ENCODE results near the gene RIPOR3.
A peak's percentile ranks its signal among the peaks of the same experiment; 100 is the strongest.
"Not testable (repeated sequence)": the region's sequence is repeated elsewhere in the genome, so short reads cannot be mapped to it uniquely, and the experiment has no call there.

Gene RIPOR3

DNA sequence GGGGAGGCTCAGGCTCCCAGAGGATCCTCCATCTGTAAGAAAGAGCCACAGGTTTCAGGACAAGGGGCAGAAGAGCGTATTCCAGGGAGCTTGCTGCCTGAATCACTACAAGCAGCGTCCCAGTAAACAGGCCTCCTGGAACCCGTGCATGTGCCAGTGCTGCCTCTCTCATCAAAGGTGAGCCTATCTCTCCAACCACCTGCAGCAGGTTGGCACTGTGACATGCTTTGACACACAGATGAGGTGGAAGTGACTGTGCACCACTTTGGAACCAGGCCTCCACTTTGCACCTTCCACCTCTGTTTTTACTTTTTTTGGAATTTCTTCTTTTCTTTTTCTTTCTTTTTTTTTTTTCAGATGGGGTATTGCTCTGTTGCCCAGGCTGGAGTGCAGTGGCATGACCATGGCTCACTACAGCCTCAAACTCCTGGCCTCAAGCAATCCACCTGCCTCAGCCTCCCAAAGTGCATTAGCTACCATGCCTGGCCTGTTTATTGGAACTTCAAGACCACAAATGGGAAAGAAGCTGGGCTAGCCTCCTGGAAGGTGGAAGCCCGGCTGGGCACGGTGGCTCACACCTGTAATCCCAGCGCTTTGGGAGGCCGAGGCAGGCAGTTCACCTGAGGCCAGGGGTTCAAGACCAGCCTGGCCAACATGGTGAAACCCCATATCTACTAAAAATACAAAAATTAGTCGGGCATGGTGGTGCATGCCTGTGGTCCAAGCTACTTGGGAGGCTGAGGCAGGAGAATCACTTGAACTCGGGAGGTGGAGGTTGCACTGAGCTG is 12.5 kb upstream of the RIPOR3 start:
- not testable (repeated sequence) for DNase-seq (ENCODE audit: low read depth)

DNA sequence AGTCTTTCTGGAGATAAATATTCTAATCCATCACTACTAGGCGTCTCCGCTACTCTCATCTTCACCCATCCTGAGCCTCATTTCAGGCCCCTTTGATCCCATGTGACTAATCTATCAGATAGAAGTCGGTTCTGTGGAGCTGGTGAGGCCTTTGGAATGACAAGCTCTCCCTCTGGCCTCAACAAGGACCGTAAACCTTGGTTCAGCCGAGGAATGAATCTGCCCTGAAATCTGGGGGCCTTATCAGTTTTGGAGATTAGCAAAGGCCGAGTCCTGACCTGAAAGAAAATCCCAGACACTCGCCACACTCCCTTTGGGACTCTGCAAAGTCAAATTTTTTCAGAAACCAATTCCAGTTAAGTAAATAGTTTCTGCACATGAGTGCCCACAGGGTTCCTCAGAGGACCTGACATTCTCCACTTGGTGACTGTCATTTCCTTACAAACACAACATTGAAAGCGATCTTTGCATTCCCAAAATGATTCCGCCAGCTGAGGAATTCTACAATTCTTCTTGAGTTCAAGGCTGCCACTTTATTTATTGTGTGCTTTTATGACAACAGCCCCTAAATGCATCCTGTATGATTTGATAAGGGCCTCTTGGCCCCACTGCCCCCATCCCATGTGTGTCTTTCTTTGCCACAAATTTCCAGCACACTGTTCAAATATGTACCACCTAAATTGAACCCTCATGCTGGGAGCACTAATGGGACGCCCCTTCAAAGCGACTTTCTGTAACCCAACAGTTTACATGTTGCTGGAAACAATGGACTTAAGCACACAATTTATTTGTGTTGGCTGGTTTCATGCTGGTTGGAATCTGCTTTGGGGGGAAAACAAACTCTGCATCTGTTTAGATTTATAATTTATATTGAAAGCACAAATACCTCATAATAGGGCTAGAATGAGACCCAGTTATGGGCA is 10.0 kb upstream of the RIPOR3 start:
- no peak for DNase-seq (ENCODE audit: low read depth)

DNA sequence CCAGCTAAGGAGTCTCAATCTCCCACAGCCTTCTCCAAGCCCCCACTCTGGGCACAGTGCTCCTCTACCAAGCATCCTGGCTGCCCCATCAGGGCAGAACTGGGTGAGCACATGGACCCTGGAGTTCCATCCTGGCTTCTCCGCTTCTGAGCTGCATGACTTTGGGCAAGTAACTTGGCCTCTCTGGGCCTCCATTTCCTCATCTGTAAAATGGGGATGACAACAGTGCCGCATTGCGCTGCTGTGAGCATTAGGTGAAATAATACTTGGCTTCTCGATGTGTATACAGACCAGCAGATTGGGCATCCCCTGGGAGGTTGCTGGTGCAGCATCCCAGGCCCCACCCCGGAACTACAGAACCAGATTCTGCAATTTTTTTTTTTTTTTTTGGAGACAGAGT is 8.3 kb upstream of the RIPOR3 start:
- no peak for DNase-seq (ENCODE audit: low read depth)

DNA sequence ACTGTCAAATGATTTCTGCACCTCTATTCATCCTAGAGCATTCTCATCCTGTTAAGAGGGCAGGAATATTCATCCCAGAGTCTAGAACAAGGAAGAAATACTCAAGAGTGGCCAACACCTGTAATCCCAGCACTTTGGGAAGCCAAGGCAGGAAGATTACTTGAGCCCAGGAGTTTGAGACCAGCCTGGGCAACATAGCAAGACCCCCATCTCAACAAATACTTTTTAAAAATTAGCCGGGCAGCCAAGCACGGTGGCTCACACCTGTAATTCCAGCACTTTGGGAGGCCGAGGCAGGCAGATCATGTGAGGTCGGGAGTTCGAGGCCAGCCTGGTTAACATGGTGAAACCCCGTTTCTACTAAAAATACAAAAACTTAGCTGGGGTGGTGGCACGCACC is 6.9 kb upstream of the RIPOR3 start:
- DNase-seq (ENCODE audit: low read depth): not testable (repeated sequence)

DNA sequence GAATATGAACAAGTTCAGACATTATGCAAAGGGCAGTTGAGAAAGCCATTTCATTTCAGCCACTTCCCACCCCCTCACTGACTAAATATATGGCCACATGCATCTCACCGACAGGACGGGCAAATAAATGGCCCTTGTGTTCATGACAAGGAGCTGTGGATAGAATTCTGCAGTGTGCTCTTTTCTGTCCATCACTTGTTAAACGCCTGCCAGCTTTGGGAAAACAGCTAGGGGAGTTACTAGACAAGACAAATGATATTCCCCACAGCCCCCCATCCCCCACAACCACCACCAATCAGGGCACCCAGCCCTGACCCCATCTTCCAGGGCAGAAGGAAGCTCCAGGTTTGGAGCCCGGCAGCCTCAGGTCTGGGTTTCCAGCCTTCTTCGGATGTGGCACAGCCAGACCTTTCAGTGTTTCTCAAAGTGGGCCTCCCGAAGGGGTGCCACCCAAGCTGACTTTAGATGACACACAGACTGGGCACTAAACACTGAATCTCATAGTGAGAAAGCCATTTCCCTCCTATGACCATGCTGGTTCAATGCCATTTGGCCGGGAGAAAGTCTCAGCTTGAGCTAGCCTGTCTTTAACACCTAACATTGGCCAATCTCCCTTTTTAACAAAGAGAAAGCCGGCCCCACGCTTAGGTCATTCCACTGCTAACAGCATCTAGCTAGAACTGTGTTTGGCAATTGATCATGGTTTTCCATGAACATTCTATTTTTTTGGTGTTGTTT is 4.0 kb upstream of the RIPOR3 start:
- DNase-seq (ENCODE audit: low read depth): no peak

DNA sequence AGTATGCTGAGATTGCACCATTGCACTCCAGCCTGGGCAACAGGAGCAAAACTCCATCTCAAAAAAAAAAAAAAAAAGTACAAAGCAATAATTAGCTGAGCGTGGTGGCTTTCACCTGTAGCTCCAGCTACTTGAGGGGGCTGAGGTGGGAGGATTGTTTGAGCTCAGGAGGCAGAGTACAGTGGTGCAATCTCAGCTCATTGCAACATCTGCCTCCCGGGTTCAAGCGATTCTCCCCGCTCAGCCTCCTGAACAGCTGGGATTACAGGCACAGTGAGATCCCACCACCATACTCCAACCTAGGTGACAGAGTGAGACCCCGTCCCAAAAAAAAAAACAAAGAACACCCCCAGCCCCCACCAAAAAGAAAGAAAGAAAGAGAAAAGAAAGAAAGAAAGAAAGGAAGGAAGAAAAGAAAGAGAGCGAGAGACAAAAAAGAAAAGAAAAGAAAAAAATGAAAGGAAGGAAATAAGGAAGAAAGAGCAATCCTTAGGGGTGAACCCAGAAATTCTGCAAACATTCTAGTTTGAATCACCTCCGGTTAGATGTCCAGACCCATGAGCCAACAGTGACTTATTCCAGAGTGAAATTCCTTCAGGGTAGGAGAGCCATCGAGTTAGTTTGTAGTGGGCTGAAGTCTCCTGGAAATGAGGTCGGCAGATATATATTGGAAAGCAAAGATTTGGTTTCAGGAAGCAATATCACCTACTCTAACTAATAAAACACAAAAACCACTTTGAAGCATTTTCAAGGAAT is 3.2 kb upstream of the RIPOR3 start:
- no peak for DNase-seq (ENCODE audit: low read depth)

DNA sequence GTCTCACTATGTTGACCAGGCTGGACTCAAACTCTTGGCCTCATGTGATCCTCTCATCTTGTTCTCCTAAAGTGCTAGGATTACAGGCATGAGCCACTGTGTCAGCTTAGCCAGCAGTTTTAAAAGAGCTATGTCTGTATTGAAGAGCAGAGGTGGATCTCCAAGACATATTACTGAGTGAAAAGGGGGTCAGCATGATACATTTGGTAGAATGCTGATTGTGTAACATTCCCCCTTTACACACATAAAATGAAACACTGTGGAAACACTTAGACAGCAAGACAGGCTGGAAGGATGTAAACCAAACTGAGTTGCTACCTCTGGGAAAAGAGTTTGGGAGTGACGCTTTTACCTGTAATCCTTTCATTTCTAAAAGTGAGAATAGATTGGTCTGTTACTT is 1.7 kb upstream of the RIPOR3 start:
- DNase-seq (ENCODE audit: low read depth): no peak

DNA sequence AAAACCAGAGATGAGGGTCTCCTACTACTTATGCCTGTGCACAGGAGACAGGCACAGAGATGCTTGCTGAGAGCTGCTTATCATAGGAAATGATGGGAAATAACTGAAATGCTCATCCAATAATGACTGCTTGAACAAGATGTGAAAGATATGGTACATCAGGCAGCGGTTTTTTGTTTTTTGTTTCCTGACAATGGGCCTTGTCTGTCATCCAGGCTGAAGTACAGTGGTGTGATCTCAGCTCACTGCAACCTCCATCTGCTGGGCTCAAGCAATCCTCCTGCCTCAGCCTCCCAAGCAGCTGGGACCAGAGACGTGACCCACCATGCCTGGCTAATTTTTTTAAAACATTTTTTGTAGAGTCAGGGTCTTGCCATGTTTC is 1.2 kb upstream of the RIPOR3 start:
- no peak for DNase-seq (ENCODE audit: low read depth)

DNA sequence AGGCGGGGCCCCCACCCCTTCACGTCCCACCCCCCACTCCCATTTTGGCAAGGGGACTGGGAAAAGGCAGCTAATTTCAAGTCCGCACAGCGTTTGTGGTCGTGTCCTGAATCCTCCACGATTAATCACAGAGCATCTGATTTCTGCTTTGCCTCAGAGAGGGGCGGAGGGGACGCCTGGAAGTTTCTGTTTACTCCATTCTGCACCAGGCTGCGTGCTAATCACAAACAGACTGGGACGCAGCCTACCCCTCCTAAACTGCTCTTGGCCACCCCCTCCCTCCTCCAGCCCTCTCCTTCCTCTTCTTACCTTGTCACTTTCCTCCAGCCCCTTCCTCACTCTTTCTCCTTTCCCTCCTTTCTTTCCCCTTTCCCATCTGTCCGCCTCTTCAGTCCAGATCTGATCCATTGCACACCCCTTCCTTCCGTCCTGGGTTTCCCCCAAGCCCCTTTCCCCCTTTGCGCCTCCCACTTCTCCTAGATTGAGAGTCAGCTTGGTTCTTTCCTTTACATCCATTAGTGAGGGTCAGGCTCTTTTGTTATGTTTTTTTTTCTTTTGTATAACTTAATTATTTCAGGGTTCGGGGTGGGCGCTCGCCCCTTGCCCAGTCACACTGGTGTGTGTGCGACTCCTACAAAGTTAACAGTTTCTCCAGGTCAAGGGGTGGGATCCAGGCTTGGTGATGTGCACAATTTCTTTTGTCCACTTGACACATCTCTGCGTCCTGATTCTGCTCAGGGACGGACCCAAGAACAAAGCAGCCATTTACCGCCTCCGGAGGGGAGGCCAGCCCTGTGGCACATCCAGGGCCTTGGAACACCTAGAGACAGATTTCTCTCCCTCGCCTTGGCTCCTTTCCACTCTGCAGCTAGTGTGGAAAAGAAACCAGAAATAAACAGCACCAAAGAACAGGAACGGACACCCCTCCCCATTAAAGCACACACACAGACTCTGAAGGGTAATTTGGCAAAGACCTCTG is 520 bp upstream of the RIPOR3 start:
- peak; percentile 57 for DNase-seq (ENCODE audit: low read depth)

DNA sequence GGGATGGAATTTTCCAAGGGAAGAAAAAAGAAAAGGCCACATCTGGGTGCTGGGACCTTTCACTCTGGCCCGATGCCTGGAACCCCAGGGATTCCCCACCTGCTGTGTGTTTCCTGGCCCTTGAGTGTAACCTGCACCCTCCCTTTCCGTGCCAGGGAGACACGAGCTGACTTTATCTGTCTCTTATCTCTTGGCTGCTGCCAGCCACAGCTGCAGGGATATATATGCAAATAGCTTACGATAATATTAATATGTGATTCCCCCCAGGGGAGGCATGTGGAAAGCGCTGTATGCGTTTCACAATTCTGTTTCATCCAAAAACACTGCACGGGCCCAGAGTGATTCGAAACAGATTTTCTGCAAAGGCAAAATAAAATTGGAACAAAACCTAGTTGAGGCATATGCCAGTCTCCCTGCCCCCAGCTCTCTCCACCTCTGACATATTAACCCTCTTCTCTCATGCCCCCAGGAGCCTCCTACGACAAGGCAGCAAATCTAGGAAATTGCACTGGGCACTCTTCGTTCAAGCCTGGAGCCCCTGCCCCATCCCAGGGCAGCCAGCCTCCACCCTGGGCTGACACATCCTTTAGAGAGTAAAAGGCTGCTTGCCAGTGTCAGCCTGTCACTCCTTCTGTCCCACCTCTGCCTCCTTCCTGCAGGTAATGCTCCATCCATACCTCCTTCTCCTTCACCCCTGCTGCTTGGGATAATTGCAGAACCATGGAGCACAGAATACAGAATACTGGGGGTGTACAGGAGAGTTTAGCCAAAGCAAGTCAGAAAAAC is 1.3 kb downstream of the RIPOR3 start:
- DNase-seq (ENCODE audit: low read depth): no peak

DNA sequence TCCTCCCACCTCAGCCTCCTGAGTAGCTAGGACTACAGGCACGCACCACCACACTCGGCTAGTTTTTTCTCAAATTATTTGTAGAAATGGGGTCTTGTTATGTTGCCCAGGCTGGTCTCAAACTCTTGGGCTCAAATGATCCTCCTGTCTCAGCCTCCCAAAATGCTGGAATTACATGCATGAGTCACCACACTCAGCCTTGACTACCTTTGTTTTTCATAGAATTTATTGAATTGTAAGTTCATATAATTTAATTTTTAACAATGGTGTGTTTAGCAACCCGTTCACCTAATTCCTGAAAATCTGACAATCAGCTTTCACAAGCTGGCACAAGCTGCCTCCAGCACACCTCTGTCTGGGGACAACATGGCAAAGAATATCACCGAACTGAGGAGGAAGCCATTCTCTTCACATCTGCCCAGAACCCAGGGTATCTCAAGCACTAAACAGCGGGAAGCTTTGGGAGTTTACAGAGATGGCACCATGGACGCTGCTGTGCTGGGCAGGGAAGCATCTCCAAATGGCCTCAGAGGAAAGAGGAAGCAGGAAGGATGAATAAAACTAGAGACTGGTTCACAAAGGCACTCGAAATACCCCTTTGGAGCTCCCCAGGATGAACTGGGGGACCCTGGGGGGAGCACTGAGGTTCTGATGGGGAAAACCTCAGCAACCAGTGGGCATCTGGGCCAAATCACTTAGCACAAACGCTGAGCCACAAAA is 2.9 kb downstream of the RIPOR3 start:
- no peak for DNase-seq (ENCODE audit: low read depth)

DNA sequence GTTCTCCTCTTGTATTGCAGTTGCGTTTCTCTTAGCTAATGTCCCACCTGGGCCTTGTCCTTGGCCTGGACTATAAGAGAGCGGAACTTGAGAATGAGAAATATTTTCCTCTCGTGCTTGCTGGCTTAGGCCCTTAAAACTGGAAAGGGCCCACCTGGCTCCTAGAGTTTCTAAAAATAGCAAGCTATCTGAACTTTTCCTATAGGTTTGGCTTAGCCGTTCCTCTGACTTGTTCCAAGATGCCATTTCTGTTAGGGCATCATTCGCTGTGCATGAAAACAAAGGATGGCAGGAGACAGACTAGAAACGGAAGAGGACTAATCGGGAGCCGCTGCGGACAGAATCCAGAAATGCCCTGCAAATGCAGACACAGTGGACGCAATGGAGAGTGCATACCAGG is 4.5 kb downstream of the RIPOR3 start:
- DNase-seq (ENCODE audit: low read depth): no peak

DNA sequence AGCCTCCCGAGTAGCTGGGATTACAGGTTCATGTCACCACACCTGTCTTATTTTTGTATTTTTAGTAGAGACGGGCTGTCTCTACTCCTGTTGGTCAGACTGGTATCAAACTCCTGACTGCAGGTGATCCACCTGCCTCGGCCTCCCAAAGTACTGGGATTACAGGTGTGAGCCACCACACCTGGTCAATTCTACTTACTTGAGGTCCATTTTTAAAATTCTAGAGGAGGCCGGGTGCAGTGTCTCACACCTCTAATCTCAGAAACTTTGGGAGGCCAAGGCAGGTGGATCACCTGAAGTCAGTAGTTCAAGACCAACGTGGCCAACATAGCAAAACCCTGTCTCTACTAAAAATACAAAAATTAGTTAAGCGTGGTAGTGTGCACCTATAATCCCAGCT is 7.8 kb downstream of the RIPOR3 start:
- no peak for DNase-seq (ENCODE audit: low read depth)

DNA sequence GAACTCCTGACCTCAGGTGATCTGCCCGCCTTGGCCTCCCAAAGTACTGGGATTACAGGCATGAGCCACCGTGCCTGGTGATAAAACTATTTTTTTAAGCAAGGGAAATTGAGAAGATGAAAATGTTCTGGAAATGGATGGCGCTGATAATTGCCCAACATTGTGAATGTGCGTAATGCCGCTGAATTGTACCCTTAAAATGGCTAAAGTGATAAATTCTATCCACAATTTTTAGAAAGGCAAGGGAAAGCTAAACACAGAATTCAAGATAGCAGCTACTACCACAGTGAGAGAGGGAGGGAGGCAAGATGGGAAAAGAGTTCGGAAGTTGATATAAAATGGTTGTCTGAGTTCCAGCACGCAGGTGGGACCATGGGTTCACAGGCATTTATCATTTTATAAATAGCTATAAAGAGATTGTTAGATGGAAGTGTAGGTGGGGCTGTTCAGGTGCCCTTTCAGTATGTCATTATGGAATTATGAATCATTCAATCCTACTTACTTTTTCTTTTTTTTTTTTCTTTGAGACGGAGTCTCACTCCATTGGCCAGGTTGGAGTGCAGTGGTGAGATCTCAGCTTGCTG is 8.3 kb downstream of the RIPOR3 start:
- no peak for DNase-seq (ENCODE audit: low read depth)

DNA sequence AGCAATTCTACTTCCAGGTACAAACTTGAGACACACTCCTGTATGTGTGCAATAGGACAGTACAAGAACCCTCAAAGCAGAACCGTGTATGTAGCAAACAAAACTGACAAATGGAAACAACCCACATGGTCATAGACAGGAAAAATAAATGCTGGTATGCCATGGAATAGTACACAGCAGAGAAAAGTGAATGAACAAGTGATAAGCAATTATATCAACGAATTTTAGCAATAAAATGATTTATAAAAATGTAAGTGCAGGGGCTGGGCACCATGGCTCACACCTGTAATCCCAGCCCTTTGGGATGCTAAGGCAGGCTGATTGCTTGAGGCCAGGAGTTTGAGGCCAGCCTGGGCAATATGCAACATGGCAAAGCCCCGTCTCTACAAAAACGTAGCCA is 9.3 kb downstream of the RIPOR3 start:
- DNase-seq (ENCODE audit: low read depth): no peak

DNA sequence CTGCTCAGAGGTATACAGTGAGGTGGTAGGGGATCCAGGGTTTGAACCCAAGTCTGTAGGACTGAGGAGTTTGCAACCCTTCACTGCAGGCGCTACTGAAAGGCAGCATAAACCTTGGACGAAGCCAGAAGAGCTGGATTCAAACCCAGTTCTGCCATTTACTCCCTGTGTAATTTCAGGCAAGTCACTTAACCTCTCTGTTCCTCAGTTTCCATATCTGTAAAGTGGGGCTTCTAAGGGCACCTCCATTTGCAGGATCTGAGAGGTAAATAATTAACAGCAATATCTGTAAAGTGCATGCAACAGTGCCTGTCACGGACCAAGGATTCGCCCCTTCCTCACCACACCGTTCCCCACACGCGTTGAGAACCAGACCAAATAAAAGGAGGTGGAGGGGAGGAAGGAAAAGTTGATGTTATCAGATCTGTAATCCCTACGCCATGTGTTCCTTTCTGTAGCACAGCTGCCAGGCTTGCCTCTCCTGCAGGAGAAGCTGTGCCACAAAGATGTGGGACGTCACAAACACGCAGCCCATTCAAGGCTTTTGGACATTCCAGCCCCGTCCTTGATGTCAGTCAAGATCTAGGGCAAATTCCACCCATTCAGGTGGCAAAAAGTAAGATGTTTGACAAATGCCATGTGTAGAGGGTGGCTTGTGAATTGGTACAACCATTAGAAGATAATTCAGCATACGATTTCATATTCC is 9.8 kb downstream of the RIPOR3 start:
- no peak for DNase-seq (ENCODE audit: low read depth)

DNA sequence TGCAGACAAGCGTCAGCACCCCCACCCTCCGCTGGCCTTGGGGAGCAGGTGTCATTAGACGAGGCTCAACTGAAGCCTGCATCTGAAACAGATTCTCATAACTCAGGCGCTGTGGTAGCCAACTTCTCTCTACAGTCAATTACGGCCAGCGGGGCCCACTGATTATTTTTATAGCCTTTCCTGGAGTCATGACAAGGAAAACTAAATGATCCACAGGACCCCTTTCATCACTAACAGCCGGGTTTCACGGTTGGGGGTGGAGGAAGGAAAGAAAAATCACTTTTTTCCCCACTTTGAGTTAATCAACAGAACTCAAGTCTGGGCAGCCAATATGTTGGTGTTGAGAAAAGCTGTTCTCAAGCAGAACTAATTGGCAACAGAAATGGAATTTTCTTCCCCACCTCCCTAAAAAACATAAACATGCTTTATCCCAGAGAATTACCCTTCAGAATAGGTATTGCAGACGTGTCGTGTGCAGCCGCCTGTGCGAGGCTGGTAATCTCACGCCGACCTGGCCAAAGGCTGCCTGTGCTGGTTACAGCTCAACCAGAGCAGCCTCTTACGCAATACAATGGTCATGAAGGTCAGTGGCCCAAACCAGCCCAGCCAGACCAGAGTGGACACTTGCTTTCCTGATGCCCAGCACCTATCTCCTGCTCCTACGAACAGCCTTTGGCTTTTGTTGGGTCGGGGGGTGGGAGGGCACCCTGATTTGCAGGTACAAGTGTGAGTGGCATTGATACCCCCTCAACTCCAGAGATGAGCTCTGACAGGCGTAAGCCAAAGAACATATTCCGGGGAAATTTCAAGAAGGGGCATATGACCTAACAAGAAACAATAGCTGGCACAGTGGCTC is 11.0 kb downstream of the RIPOR3 start:
- peak; percentile 59 for DNase-seq (ENCODE audit: low read depth)

Measured in iris pigment epithelial cell (primary cell).